T-helper 22 cell (primary cell): Measurements from ENCODE around the gene MAL.

Experiments
- DNase-seq: peaks from one replicate; pipeline ENCODE4 v3.0.0-alpha.2; 2020; ENCODE audit warnings: low read depth

Gene MAL

GRCh38 chr2:95049683-95049955, 24.1 kb downstream of the MAL start:
- no peak for DNase-seq

GRCh38 chr2:95049961-95050360, 24.5 kb downstream of the MAL start:
- no peak for DNase-seq

- DNase-seq = no peak
Measured at GRCh38 chr2:95050385-95051300, 25.1 kb downstream of the MAL start.

GRCh38 chr2:95051626-95052025, 26.1 kb downstream of the MAL start:
- no peak for DNase-seq

- DNase-seq = no peak
Measured at GRCh38 chr2:95052307-95052706, 26.8 kb downstream of the MAL start.

- DNase-seq = no peak
Measured at GRCh38 chr2:95052804-95053479, 27.4 kb downstream of the MAL start.

- DNase-seq = no peak
Measured at GRCh38 chr2:95053543-95053942, 28.0 kb downstream of the MAL start.

- DNase-seq = no peak
Measured at GRCh38 chr2:95054016-95054415, 28.5 kb downstream of the MAL start.

GRCh38 chr2:95055262-95055661, 29.8 kb downstream of the MAL start:
- DNase-seq = no peak

- no peak for DNase-seq
Measured at GRCh38 chr2:95056044-95056443, 30.5 kb downstream of the MAL start.

GRCh38 chr2:95056461-95057459, 31.3 kb downstream of the MAL start:
- DNase-seq = no peak

- no peak for DNase-seq
Measured at GRCh38 chr2:95057535-95058370, 32.2 kb downstream of the MAL start.

GRCh38 chr2:95058466-95058988, 33.0 kb downstream of the MAL start:
- no peak for DNase-seq

- DNase-seq = no peak
Measured at GRCh38 chr2:95058989-95059641, 33.6 kb downstream of the MAL start.

- no peak for DNase-seq
Measured at GRCh38 chr2:95059656-95060370, 34.3 kb downstream of the MAL start.

- no peak for DNase-seq
Measured at GRCh38 chr2:95060446-95061118, 35.1 kb downstream of the MAL start.

GRCh38 chr2:95061119-95061512, 35.6 kb downstream of the MAL start:
- DNase-seq = no peak

- DNase-seq = no peak
Measured at GRCh38 chr2:95061601-95062183, 36.2 kb downstream of the MAL start.
